MM.1S (cell line): ENCODE data around the gene KIDINS220.
"Not testable (repeated sequence)": the region's sequence is repeated elsewhere in the genome, so short reads cannot be mapped to it uniquely, and the experiment has no call there.

Experiments
- DNase-seq: peaks from one replicate; pipeline ENCODE4 v3.0.0-alpha.2; 2015
- H2AFZ ChIP-seq: fragments of 300-600 bp; sonication (generic); 2 replicates; pipeline ENCODE4 v1.6.0; 2016; ENCODE audit warnings: antibody characterized with exemption, low read length
- H3F3A ChIP-seq: fragments of 300-600 bp; sonication (generic); 2 replicates; pipeline ENCODE4 v1.6.1; 2016; ENCODE audit warnings: mild to moderate bottlenecking, antibody characterized with exemption, low read length, moderate library complexity, mixed read lengths; ENCODE audit not compliant: insufficient read depth
- H3K27ac ChIP-seq: fragments of 300-600 bp; sonication (generic); 2 replicates; pipeline ENCODE4 v1.5.1; 2016; ENCODE audit warnings: mild to moderate bottlenecking, low read length
- H3K27me3 ChIP-seq: fragments of 300-600 bp; sonication (generic); replicated peaks from 2 replicates; pipeline ENCODE4 v1.6.0; 2016; ENCODE audit warnings: low read length; ENCODE audit not compliant: insufficient read depth
- H3K36me3 ChIP-seq: fragments of 300-600 bp; sonication (generic); replicated peaks from 2 replicates; pipeline ENCODE4 v1.6.1; 2016; ENCODE audit warnings: mild to moderate bottlenecking, low read length, mixed read lengths; ENCODE audit not compliant: insufficient read depth
- H3K4me1 ChIP-seq: fragments of 300-600 bp; sonication (generic); 2 replicates; pipeline ENCODE4 v1.6.1; 2016; ENCODE audit warnings: low read length, mixed read lengths
- H3K4me2 ChIP-seq: fragments of 300-600 bp; sonication (generic); 2 replicates; pipeline ENCODE4 v1.6.0; 2016; ENCODE audit warnings: low read depth, low read length
- H3K4me3 ChIP-seq: fragments of 300-600 bp; sonication (generic); 2 replicates; pipeline ENCODE4 v1.5.1; 2016; ENCODE audit warnings: low read length, mixed read lengths
- H3K79me2 ChIP-seq: fragments of 300-600 bp; sonication (generic); 2 replicates; pipeline ENCODE4 v1.6.1; 2016; ENCODE audit warnings: mixed run types, low read length, mixed read lengths
- H3K9ac ChIP-seq: fragments of 300-600 bp; sonication (generic); 2 replicates; pipeline ENCODE4 v1.6.1; 2016; ENCODE audit warnings: low read length, mixed read lengths
- H3K9me2 ChIP-seq: fragments of 300-600 bp; sonication (generic); replicated peaks from 2 replicates; pipeline ENCODE4 v1.6.1; 2016; ENCODE audit warnings: mild to moderate bottlenecking, low read length, mixed read lengths; ENCODE audit not compliant: insufficient read depth
- H3K9me3 ChIP-seq: fragments of 300-600 bp; sonication (generic); replicated peaks from 2 replicates; pipeline ENCODE4 v1.6.1; 2016; ENCODE audit warnings: mild to moderate bottlenecking, low read length, mixed read lengths; ENCODE audit not compliant: insufficient read depth
- H4K20me1 ChIP-seq: fragments of 300-600 bp; sonication (generic); 2 replicates; pipeline ENCODE4 v1.6.1; 2016; ENCODE audit warnings: mild to moderate bottlenecking, low read length, moderate library complexity, mixed read lengths; ENCODE audit not compliant: insufficient read depth
- CTCF ChIP-seq: fragments of 300-600 bp; sonication (generic); IDR thresholded peaks from 2 replicates; pipeline ENCODE4 v1.5.1; 2016; ENCODE audit warnings: antibody characterized with exemption, low read length, mixed read lengths
- EZH2 ChIP-seq: fragments of 300-600 bp; sonication (generic); optimal IDR thresholded peaks from 2 replicates; pipeline ENCODE3; 2017; ENCODE audit warnings: low read depth, mild to moderate bottlenecking, antibody characterized with exemption, low read length, mixed read lengths
- EZH2phosphoT487 ChIP-seq: fragments of 300-600 bp; sonication (generic); IDR thresholded peaks from 2 replicates; pipeline ENCODE4 v1.6.1; 2018; ENCODE audit warnings: antibody characterized with exemption, low read length

The KIDINS220 gene

DNA sequence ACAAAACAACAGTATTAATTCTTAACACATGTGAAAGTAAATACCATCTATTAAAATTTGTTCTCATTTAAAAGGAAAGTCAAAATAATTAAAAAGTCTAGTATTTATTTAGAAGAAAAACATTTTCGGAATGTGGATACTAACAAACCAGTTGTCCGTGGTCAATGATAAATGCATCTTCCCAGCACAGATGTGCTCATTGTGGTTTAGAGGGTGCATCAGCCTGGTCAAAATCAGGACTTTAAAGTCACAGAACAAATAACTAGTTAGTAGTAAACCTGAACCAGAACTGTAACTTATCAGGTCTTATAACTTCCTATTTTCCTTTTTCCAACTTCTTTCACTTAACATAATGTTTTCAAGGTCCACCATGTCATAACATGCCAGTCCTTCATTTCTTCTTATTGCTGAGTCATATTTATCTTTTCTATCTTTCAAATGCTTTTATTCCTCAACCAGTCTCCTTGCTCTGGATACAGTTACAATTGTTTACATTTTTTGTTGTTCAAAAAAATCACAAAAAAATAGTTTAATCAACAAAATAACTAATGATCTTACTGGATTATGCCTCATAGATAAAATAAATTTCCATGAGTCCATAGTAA is 99.7 kb downstream of the KIDINS220 start:
- no peak overlapping the region for H3K9ac ChIP-seq
- H3K9me3 ChIP-seq, result no peaks in the 10 kb centered on the region
- no peak overlapping the region for H3K27ac ChIP-seq
- H3F3A ChIP-seq, result no peaks in the 10 kb centered on the region
- H4K20me1 ChIP-seq, result no peaks in the 10 kb centered on the region
- no peaks in the 10 kb centered on the region for H3K27me3 ChIP-seq
- no peak overlapping the region for H2AFZ ChIP-seq
- no peaks in the 10 kb centered on the region for H3K79me2 ChIP-seq
- H3K9me2 ChIP-seq, result no peaks in the 10 kb centered on the region
- no peak for DNase-seq
- peaks cover 4% of the 10 kb centered on the region; the same call in 1 of the 2 replicates for H3K36me3 ChIP-seq
- H3K4me2 ChIP-seq, result no peak overlapping the region
- H3K4me3 ChIP-seq, result no peak overlapping the region
- TF ChIP-seq CTCF (no peak), EZH2 (no peak), EZH2phosphoT487 (no peak)
- no peaks in the 10 kb centered on the region for H3K4me1 ChIP-seq

GRCh38 chr2:8732601-8733000 is 104.8 kb downstream of the KIDINS220 start:
- Histone ChIP-seq H3K27ac (no peak overlapping the region), H3K9me2 (no peaks in the 10 kb centered on the region), H3K9ac (no peak overlapping the region), H3K9me3 (no peaks in the 10 kb centered on the region), H3K4me1 (no peaks in the 10 kb centered on the region), H3K79me2 (no peaks in the 10 kb centered on the region), H2AFZ (no peak overlapping the region), H3K4me3 (no peak overlapping the region), H4K20me1 (no peaks in the 10 kb centered on the region), H3F3A (no peaks in the 10 kb centered on the region), H3K4me2 (no peak overlapping the region), H3K36me3 (peaks cover 4% of the 10 kb centered on the region; the same call in 1 of the 2 replicates), H3K27me3 (no peaks in the 10 kb centered on the region)
- DNase-seq, result no peak
- no peak for TF ChIP-seq CTCF
- no peak for TF ChIP-seq EZH2
- TF ChIP-seq EZH2phosphoT487, result no peak

DNA sequence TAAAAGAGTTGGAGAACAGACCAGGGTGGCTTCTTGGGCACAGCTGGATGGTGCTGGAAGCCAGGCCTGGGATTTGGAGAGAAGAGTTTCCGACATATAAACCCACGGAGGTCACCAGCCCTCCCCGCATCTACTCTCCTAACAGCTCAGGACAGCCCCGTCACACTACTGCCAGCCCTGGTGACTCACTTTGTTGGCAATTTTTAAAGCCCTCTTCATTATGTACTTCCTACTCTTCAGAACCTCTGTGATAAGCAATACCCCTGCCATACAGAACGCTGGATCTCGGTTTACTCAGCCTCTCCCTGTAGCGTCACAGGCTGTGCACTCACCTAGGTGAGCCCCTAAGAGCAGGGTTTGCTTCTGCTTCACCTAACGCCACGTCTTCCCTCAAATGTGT is 107.5 kb downstream of the KIDINS220 start:
- Histone ChIP-seq H2AFZ (no peak overlapping the region), H3K4me3 (no peak overlapping the region), H3K9ac (no peak overlapping the region), H3K9me2 (no peaks in the 10 kb centered on the region), H3K4me2 (no peak overlapping the region), H3F3A (no peaks in the 10 kb centered on the region), H4K20me1 (no peaks in the 10 kb centered on the region), H3K9me3 (no peaks in the 10 kb centered on the region), H3K27me3 (no peaks in the 10 kb centered on the region), H3K79me2 (no peaks in the 10 kb centered on the region), H3K4me1 (no peaks in the 10 kb centered on the region), H3K27ac (no peak overlapping the region), H3K36me3 (0 out of 2 replicates have a peak, but pooled peaks cover 4% of the 10 kb centered on the region)
- no peak for DNase-seq
- TF ChIP-seq EZH2phosphoT487, result no peak
- TF ChIP-seq EZH2, result no peak
- no peak for TF ChIP-seq CTCF

DNA sequence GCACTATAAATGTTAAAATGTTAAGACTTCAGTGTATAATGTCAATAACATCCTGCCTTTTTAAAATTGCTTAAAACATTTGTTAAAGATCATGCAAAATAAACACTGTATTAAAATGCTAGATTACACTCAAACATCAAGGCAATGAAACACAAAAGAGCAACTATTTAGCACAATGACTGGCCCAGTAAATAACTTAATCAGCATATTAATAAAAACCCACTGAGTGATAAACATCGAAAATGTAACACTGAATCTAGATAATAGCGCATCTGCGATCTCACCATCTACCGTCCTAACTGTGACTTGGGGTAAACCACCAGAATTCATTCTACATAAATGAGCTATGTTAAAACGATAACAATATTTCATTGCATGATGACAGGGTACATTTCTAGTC is 108.3 kb downstream of the KIDINS220 start:
- not testable (repeated sequence) for H3K4me1 ChIP-seq, H3K36me3 ChIP-seq, DNase-seq, H2AFZ ChIP-seq, H3K9me2 ChIP-seq, H3K9ac ChIP-seq, H3K27me3 ChIP-seq, H3K27ac ChIP-seq, H3K9me3 ChIP-seq, H3K4me3 ChIP-seq, H3K4me2 ChIP-seq, H3F3A ChIP-seq, H4K20me1 ChIP-seq, H3K79me2 ChIP-seq
